ENCODE data around the gene CNTNAP2. TPM values are rescaled to one million over a fixed set of nuclear protein-coding genes. Genes with fewer than 3 reads are reported as not detected.
A peak's percentile ranks its signal among the peaks of the same experiment; 100 is the strongest.
"Not testable (repeated sequence)": the region's sequence is repeated elsewhere in the genome, so short reads cannot be mapped to it uniquely, and the experiment has no call there.

CNTNAP2 gene
- total RNA-seq, 1 experiment from 2014 or later, result 0.03 TPM

DNA sequence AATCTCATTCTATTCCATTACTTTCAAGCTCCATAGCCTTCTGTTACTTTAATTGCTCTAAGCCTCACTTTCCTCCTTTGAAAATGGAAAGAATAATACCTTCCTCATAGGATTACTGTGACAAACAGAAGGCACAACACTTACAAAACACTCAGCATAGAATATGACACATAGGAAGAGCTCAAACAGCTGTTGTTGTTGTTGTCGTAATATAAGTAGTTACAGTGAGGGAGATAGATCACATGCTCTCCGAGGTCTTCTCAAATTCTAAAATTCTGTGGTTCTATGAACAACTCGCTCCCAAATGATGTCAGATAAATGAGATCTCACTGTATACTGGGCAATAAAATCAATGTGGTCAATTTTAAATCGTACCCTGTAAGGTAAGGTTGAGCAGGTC is 1424.7 kb downstream of the CNTNAP2 start:
- DNase-seq (ENCODE audit: low spot score), result no peak

DNA sequence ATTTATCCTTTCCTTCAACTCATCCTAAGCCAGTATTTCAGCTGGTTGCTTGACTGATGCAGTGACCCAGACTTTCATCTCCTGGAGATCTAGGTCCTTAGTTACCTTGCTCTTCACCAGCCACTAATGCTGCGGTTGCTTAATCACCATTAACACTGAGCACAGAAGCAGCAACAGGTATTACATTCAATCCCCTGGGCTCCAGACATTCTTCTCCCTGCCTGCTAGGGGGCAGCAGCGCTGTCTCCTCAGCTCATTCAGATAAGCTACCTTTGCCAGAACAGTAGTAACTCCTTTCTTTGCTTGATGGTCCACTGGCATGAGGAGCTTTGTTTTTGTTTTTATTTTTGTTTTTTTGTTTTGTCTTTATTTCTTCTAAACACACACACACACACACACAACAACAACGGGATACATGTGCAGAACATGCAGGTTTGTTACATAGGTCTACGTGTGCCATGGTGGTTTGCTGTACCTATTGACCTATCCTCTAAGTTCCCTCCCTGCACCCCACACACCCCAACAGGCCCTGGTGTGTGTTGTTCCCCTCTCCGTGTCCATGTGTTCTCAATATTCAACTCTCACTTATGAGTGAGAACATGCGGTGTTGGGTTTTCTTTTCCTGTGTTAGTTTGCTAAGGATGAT is 1430.8 kb downstream of the CNTNAP2 start:
- DNase-seq (ENCODE audit: low spot score), result peak; percentile 85

DNA sequence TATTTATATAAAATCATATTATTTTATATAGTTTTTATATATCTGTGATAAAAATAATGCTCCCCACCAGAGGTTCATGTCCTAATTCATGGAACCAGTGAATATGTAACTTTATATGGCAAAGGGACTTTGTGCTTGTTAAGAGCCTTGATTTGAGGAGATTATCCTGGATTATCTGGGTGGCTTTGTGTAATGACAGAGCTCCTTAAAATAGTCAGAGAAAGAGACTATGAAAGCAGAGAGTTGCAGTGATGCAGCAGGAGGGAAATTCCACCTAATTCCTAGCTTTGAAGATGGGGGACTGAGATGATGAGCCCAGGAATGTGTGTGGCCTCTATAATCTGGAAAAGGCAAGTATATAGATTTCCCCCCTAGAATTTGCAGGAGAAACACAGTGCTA is 1439.7 kb downstream of the CNTNAP2 start:
- DNase-seq (ENCODE audit: low spot score), result no peak

DNA sequence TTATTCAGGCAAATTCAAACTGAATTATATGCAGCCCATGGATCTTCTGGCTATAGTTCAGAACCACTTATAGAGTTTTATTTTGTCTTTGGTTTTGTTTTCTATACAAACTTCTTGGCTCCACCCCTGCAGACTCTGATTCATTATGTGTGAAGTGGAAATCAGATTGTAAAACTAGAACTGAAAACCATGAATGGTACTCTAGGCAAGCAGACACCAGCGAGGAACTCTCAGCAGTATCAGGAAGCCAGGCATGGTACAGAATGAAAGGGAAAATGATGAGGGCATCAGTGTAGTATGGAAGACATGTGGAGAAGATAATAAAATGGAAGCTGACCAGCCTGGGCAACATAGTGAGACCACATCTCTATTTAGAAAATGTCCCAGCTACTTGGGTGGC is 1447.1 kb downstream of the CNTNAP2 start:
- no peak for DNase-seq (ENCODE audit: low spot score)

DNA sequence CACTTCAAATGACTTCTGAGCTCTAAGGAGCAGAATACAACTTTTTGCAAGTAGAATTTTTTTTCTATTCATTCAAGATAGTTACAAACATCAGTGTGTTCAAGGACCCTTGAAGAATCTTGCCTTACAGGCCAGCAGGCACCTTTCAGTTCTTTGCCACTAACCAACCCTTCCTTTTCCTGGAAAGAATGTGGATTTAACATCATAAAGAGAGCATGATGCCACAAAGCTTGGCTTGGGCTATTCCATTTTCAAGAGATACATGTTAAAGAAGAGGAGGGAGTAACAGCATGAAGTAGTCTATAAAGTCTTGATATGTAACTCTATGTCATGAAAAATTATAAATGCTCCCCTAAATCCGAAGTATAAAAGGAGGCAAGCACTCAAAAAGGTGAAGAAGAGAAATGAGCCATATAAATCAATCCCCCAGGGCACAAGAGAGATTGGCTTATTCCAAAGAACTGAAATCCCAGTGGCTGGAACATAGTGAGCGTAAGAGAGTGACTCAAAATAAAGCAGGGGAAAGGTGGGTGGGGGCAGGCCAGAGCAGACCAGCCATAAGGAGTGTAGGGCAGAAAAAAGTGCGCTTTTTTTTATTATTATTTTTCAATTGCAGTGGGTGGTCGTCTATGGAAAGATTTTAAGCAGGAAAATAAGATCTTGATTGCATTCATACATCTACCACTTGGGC is 1448.3 kb downstream of the CNTNAP2 start:
- DNase-seq (ENCODE audit: low spot score), result no peak

DNA sequence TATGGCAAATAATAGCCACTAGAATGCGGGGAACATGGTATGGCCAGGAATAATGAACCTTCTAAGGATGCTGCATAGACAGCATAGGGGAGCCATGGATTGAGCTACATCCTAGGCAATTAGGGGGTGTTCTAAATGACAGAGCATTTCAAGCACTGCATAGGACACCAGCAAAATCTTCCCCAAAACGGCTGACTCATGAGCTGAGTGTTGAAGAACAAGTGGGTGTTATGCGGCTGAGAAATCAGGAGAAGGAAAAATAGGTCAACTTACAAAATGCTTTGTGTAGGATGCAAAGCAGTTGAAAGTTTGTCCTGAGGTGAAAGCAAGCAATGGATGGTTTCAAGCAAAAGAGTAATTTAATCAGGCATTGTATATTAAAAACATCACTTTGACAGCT is 1450.4 kb downstream of the CNTNAP2 start:
- DNase-seq (ENCODE audit: low spot score), result no peak

DNA sequence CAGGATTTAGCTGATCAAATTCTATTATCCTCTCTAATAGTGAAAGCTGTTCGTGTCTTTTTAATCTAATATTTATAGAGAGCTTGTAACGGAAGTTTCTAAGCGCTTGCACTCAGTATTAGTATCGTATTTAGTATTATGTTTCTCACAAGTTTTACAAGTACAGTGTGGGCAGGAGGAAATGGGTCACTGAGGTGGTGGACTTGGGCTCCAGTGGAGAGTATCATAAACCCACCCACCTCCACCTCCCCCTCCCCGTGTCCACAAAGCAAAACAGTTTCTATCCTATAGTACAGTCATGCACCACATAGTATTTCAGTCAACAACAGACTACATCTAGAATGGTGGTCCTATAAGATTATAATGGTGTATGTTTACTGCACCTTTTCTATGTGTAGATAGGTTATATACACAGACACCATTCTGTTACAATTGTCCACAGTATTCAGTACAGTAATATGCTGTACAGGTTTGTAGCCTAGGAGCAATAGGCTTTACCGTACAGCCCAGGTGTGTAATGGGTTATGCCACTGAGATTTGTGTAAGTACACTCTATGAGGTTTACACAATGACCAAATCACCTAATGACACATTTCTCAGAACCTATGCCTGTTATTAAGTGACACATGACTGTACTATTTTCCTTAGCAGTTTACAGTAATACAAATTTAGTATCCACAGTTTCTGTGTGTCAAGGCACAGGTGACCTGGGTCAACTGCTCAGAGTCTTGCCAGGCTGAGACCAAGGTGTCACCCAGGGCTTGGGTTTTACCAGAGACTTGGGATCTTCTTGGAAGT is 1452.7 kb downstream of the CNTNAP2 start:
- no peak for DNase-seq (ENCODE audit: low spot score)

DNA sequence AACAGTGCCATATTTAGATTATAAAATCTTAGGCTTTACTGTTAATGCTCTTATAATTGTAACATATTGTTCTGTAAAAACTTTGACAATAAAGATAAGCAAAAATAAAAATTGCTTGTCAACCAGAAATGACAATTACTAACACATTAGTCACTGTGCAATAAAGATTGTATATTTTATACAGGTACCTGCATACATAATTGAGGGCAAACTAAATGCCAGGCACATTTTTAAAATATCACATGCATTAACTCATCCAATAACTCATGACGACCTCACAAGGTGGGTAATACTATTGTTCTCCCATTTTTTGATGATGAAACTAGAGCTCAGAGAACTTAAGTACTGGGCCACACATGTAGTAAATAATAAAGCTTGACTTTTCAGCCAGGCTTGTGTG is 1453.8 kb downstream of the CNTNAP2 start:
- no peak for DNase-seq (ENCODE audit: low spot score)

DNA sequence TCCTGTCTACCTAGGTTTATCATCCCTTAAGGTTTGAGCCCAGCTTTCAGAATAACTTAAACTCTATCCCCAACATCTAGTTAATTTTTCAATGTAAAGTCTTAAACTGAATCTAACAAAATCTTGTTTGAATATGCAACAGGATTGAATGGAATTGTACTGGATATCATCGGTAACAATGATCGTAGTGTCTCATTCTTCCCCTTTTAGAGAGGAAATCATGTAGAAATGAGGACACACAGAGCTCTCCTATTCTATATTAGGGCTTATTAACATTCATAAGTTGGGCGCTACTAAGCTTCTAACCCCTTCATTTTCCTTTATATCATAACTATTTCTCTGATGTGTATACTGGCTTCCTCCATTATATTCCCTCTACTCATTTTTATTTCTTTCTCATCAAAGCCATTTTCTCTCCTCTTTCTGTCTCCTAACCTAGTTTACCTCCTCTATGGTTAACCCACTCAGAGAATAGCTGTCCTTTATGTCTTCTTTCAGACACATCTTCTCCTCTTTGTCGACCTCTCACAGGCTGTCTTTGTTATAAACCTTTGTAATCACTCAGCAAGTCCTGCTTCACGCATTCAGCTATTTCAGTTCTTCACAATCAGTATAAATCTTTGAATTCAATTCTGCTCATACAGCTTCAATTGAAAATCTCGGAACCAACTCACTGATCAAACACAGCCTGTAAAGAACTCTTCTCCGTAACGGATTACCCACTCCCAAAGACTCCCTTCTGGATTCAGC is 1455.0 kb downstream of the CNTNAP2 start:
- DNase-seq (ENCODE audit: low spot score), result no peak

DNA sequence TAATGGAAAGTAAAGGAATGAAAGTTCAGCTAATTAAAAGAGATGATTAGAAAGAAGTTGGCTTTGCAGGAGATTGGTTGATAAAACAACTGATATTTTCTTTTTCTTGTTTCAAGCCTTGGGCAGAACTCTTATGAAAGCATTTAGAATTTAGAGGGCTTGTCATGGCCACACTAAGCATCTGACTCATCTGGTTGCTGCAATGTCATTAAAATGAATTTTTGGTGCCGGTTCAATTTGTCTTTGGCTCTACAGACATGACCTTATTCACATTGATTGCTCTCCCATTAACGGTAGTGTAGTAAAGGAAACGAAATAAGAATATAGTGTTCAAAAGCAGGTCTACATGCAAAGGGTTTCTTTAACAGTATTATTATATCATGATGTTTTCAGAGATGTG is 1461.6 kb downstream of the CNTNAP2 start:
- DNase-seq (ENCODE audit: low spot score), result no peak

DNA sequence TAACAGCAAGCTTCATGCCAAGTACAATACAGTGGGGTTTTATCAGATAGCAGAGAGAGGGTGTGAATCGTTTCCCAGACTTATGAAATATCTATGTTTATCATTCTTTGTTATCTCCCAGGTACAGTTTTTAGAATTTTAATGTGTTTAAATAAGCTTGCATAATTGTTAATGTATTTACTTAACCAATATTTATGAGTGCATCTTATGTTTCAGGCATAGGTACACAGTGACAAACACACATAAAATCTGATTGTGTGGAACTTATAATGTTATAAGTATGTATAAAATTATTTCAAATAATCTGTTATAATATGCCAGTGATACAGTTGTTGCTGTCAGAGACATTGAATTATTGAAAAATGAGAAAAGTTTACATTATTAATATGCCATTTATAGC is 1462.5 kb downstream of the CNTNAP2 start:
- DNase-seq (ENCODE audit: low spot score), result no peak

DNA sequence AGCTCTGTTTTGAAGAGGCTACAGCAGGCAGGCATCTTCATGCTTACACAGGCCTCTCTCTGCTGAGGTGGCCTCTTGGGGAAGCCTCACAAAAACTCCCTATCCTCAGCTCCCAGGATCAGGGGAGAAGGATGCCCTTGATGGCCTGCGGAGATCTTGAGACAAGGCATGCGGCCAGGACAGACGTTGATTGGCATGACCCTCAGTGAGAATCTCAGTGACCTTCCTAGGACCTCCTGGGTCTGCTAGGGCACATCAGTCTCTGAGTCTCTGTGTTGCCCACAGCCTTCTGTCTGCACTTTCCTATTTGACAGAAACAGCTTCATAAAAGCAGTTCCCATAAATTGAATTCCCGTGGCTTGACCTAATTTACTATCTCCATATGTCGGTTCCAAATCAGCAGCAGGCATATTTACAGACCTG is 1468.2 kb downstream of the CNTNAP2 start:
- DNase-seq (ENCODE audit: low spot score), result no peak

DNA sequence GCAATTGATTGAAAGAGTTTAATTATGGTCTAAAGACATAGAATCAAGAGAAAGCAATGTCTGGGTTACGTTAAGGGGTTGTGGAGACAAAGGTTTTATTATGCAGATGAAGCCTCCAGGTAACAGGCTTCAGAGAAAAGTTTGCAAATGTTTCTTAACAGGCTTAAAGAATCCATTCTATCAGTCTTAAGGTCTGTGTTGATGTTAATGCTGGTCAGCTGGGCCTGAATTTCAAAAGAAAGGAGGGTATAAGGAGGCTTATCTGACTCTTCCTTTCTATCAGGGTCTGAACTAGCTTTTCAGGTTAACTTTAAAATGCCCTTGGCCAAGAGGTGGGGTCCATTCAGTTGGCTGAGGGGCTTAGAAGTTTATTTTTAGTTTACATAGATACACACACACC is 1469.5 kb downstream of the CNTNAP2 start:
- no peak for DNase-seq (ENCODE audit: low spot score)

DNA sequence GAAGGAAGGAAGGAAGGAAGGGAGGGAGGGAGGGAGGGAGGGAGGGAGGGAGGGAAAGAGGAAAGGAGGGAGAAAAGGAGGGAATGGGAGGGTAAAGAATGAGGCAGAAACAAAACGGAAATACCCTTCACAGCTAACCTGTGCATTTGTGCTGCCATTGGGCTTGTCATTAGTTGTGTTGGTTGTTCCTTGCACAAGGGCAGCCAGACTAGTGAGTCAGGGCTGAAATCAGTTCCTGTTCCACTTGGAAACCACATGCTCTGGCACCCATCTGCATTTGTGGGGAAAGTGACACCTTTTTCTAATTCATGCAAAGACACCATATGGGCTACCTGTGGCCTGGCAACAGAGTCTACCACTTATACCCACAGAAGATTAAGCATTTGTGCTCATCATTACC is 1469.9 kb downstream of the CNTNAP2 start:
- DNase-seq (ENCODE audit: low spot score), result no peak

DNA sequence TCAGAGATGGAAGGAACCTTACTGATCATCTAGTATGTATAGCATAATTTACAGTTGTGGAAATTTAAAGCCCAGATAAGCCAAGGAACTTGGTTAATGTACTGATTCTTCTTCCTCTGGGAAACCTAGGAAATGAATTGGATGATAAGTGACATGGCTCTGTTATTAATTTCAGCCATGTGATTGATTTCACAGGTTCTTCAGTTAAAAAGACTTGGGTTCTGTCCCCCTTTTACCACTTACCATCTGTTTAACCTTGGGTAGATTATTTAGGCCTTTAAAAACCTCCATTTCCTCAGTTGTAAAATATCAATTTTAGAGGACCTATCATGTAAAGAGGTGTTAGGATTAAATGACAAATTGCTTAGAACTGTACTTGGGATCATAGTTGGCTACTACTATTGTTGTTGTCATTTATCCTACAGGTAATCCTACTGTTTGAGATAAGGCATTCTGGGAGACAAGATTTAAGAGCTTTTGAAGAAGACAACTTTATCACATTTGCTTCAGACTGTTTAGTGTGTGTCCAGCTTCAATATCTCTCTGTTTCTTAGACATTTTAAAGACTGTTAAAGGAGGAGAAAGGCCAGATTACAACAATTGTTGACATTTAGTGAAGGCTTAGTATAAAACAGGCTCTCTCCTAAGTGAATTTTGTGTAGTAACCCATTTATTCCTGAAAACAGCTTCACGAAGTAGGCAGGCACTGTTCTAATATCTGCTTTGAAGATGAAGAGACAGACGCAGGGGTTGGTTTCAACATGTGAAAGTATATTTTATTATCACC is 1476.9 kb downstream of the CNTNAP2 start:
- no peak for DNase-seq (ENCODE audit: low spot score)

DNA sequence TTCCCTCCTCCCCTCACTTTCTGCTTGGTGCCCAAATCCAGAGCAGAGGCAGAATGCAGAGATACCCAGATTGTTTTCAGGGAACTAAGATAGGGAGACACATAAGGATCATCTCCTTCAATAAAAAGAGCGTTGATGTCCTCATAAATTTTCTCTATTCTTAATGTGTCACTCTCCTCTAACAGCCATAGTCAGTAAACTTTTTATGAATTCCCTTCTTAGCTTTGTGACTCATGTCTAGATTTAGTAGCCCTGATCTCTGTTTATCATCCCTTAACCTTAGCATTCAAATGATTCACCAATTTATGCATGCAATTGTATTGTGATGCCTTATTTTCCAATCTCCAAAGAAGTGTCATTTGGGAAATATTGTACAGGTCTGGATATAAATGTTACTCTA is 1478.4 kb downstream of the CNTNAP2 start:
- DNase-seq (ENCODE audit: low spot score), result no peak

DNA sequence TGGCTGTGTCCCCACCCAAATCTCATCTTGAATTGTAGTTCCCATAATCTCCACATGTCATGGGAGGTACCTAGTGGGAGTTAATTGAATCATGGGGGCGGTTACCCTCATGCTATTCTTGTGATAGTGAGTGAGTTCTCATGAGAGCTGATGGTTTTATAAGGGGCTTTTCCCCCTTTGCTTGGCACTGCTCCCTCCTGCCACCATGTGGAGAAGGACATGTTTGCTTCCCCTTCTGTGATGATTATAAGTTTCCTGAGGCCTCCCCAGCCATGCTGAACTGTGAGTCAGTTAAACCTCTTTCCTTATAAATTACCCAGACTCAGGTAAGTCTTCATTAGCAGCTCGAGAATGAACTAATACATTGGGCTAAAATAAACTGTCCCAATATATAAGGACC is 1482.1 kb downstream of the CNTNAP2 start:
- DNase-seq (ENCODE audit: low spot score), result not testable (repeated sequence)

DNA sequence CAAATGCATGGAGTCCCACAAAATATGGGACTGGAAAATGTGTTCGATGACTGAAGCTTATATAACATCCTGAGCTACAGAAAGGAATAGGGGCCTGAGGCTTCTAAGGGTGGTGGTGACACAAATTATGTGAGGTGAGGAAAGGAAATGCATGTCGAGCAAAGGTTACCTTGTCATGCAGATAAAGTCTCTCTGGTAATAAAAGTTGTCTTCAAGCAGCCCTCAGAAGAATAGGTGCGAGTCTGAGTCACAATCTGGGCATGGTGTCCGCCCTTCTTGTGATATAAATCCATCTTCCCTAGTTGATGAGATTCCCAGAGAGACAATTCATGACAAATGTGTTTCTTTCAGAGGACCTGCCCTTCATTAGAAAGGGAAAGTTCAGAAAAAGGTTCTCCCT is 1488.7 kb downstream of the CNTNAP2 start:
- DNase-seq (ENCODE audit: low spot score), result peak; percentile 18

DNA sequence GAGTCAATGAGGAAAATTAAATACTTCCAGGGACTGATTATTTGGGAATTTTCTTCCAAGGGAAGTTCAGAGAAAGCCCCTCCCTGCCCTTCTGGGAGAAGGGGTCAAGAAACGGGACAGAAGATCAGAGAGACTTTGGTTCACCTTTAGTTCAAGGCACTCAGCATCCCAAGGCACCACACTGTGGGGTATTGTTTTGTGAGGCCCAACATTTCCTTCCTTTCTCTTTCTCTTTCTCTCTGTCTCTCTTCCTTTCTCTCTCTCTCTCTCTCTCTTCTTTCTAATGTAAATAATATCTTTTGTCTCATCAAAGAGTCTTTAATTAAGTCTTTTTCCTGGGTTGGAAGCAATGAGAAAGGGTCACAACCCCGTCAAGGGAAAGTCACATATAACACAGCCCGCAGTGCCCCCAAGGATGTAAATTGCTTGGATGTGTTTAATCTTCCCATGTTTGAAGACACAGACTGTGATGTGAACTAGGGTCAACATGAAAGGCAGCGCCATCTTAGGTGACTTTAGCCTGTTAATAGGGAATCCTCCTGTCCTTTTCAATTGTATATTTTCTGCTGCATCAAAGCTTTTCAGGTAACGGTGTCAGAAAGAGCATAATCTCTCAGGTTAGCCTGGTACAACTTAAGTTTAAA is 1490.7 kb downstream of the CNTNAP2 start:
- DNase-seq (ENCODE audit: low spot score), result no peak

DNA sequence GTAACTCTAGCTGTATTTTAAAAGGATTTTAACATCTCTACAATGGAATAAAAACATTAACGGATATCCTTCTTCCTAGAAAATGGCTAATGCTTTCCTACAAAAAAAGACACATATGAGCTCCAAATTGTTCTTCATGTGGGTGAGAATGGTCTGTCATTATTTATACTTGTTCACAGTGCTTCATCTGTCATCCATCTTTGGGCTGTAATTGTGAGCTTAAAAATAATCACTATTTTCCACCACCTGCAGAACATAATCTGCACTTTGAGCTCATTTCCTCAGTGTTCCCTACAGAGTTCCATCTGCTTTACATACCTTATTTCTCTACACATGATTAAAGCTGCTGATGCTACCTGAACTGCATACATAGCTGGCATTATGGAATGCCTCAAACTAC is 1494.8 kb downstream of the CNTNAP2 start:
- no peak for DNase-seq (ENCODE audit: low spot score)

DNA sequence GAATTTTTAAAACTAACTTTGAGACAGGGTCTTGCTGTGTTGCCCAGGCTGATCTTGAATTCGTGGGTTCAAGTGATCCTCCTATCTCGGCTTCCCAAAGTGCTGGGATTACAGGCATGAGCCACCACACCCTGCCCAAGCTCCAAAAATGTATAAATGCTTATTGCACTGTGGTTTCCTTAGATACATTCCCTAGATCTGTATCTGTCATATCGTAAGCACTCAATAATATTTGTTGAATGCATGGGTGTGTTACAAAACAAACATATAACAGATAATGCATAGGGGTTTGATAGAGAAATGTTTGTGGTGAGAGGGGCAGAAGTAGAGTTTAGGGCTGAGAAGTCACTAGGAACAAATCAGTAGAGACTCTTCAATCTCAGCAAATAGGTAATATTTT is 1518.7 kb downstream of the CNTNAP2 start:
- no peak for DNase-seq (ENCODE audit: low spot score)

All from HT-29 (cell line).